ENCODE measurements around the gene CGRRF1.

Gene CGRRF1

DNA sequence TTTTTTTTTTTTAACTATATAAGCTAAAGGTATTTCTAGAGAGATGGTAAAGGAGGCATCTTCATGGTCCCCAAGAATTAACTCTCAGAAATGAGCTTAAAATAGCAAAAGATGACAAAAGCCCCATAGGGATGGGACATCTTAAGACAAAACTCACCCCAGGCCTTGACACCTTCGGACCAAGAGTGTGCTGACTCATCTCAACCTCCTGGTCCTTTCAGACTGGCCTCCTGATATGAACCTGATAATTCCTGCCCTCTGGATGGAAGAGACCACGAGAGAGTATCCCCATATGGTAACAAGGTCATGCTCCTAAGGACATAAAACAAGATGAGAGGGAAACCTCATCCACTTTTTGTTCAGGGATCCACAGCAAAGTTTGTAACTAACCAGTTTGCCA, 12.5 kb upstream of the CGRRF1 start:
- no peak for TF ChIP-seq FOXP2 (optimal IDR thresholded peaks at IDR 0.05; ENCODE audit: borderline replicate concordance, extremely low read depth, extremely low read length, insufficient read depth)
- TF ChIP-seq POLR2AphosphoS5 (IDR thresholded peaks at IDR 0.05; ENCODE audit: low read depth, low read length): no peak
- TF ChIP-seq TAF1 (IDR thresholded peaks at IDR 0.05; ENCODE audit: borderline replicate concordance, insufficient read depth, low read length): no peak
- TF ChIP-seq REST (IDR thresholded peaks at IDR 0.05; ENCODE audit: insufficient read depth in 1 of 2, low read depth in 2 of 2, low read length in 2 of 2): no peak
- TF ChIP-seq SIN3A (IDR thresholded peaks at IDR 0.05; ENCODE audit: borderline replicate concordance, insufficient read depth, low read length): no peak

- TF ChIP-seq TAF1 (IDR thresholded peaks at IDR 0.05; ENCODE audit: borderline replicate concordance, insufficient read depth, low read length) (no peak), FOXP2 (optimal IDR thresholded peaks at IDR 0.05; ENCODE audit: borderline replicate concordance, extremely low read depth, extremely low read length, insufficient read depth) (no peak), REST (IDR thresholded peaks at IDR 0.05; ENCODE audit: insufficient read depth in 1 of 2, low read depth in 2 of 2, low read length in 2 of 2) (no peak), SIN3A (IDR thresholded peaks at IDR 0.05; ENCODE audit: borderline replicate concordance, insufficient read depth, low read length) (no peak), POLR2AphosphoS5 (IDR thresholded peaks at IDR 0.05; ENCODE audit: low read depth, low read length) (no peak)
These were observed 11.6 kb upstream of the CGRRF1 start for GRCh38 chr14:54498095-54498531.

DNA sequence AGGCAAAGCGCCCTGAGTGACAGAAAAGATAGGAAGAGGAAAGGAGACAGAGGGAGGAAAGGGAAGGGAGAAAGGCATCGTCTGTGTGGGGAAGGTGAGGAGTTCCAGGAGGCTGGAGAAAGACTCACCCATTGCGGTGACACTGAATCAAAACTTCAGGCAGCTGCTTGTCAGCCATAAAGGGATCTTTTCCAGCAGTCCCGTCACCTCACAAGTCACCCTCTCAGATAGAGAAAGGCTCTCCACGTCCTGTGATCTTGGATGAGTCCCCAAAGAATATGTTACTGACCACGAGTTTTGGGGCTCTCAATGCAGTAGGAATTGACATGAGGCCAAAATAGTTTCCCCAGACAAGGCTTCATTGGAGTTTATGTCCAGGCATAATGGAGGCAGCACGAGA, 11.1 kb upstream of the CGRRF1 start:
- TF ChIP-seq POLR2AphosphoS5 (IDR thresholded peaks at IDR 0.05; ENCODE audit: low read depth, low read length) (no peak), TAF1 (IDR thresholded peaks at IDR 0.05; ENCODE audit: borderline replicate concordance, insufficient read depth, low read length) (no peak), FOXP2 (optimal IDR thresholded peaks at IDR 0.05; ENCODE audit: borderline replicate concordance, extremely low read depth, extremely low read length, insufficient read depth) (no peak), SIN3A (IDR thresholded peaks at IDR 0.05; ENCODE audit: borderline replicate concordance, insufficient read depth, low read length) (no peak), REST (IDR thresholded peaks at IDR 0.05; ENCODE audit: insufficient read depth in 1 of 2, low read depth in 2 of 2, low read length in 2 of 2) (no peak)

DNA sequence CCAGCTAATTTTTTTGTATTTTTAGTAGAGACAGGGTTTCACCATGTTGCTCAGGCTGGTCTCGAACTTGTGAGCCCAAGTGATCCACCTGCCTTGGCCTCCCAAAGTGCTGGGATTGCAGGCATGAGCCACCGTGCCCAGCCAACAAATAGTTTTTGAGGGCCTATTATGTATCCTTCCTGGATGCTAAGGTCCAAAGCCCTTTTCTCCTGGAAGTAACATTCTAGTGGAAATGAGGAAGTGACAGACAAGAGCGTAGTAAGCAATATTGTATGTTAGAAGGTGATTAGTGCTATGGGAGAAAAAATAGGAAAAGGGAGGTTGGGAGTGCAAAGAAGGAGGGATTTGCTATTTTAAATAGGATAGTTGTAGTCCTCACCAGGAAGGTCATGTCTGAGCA, 9.0 kb upstream of the CGRRF1 start:
- no peak for TF ChIP-seq POLR2AphosphoS5 (IDR thresholded peaks at IDR 0.05; ENCODE audit: low read depth, low read length)
- no peak for TF ChIP-seq REST (IDR thresholded peaks at IDR 0.05; ENCODE audit: insufficient read depth in 1 of 2, low read depth in 2 of 2, low read length in 2 of 2)
- no peak for TF ChIP-seq SIN3A (IDR thresholded peaks at IDR 0.05; ENCODE audit: borderline replicate concordance, insufficient read depth, low read length)
- TF ChIP-seq TAF1 (IDR thresholded peaks at IDR 0.05; ENCODE audit: borderline replicate concordance, insufficient read depth, low read length): no peak
- no peak for TF ChIP-seq FOXP2 (optimal IDR thresholded peaks at IDR 0.05; ENCODE audit: borderline replicate concordance, extremely low read depth, extremely low read length, insufficient read depth)

GRCh38 chr14:54501480-54501879, 8.2 kb upstream of the CGRRF1 start:
- TF ChIP-seq SIN3A (IDR thresholded peaks at IDR 0.05; ENCODE audit: borderline replicate concordance, insufficient read depth, low read length): no peak
- TF ChIP-seq TAF1 (IDR thresholded peaks at IDR 0.05; ENCODE audit: borderline replicate concordance, insufficient read depth, low read length): no peak
- no peak for TF ChIP-seq FOXP2 (optimal IDR thresholded peaks at IDR 0.05; ENCODE audit: borderline replicate concordance, extremely low read depth, extremely low read length, insufficient read depth)
- no peak for TF ChIP-seq POLR2AphosphoS5 (IDR thresholded peaks at IDR 0.05; ENCODE audit: low read depth, low read length)
- no peak for TF ChIP-seq REST (IDR thresholded peaks at IDR 0.05; ENCODE audit: insufficient read depth in 1 of 2, low read depth in 2 of 2, low read length in 2 of 2)

All from PFSK-1 (cell line).